Kidney (tissue), 14 donors: ENCODE results near the gene ARHGEF40. TPM values are rescaled to one million over a fixed set of nuclear protein-coding genes. Genes with fewer than 3 reads are reported as not detected.

Source experiments
- DNase-seq, 5 donors: peaks; one replicate each; pipeline ENCODE4 v3.0.0-alpha.2; 2013 to 2020
- FAIRE-seq: peaks from 2 replicates; lab custom pipeline; 2012; peaks lifted over from hg19 to GRCh38; lab: Jason Lieb, UNC
- H3K27ac ChIP-seq, 2 donors: one replicate each; pipeline ENCODE4 v1.7.0; 2013; ENCODE audit warnings: low read depth in 2 of 2, low read length in 2 of 2, inconsistent platforms in 1 of 2
- H3K27me3 ChIP-seq: one replicate; pipeline ENCODE4 v1.7.1; 2013; ENCODE audit warnings: low read length, inconsistent platforms; ENCODE audit not compliant: control insufficient read depth, insufficient read depth
- H3K36me3 ChIP-seq, 3 donors: one replicate each; pipeline versions ENCODE4 v1.7.0 to v1.7.1; 2013; ENCODE audit warnings: low read length in 3 of 3, control low read depth in 1 of 3, inconsistent platforms in 1 of 3; ENCODE audit not compliant: insufficient read depth in 3 of 3, control insufficient read depth in 2 of 3
- H3K4me1 ChIP-seq, 3 donors: one replicate each; pipeline versions ENCODE4 v1.7.0 to v1.7.1; 2013; ENCODE audit warnings: low read length in 3 of 3, inconsistent platforms in 1 of 3, low read depth in 1 of 3; ENCODE audit not compliant: control insufficient read depth in 2 of 3, insufficient read depth in 2 of 3
- H3K4me3 ChIP-seq, 3 donors: one replicate each; pipeline versions ENCODE4 v1.7.0 to v1.8.1; 2013; ENCODE audit warnings: low read length in 3 of 3, control low read depth in 1 of 3, inconsistent platforms in 1 of 3
- H3K9ac ChIP-seq, 3 donors: one replicate each; pipeline versions ENCODE4 v1.7.0 to v1.7.1; 2013; ENCODE audit warnings: low read length in 3 of 3, control low read depth in 1 of 3, inconsistent platforms in 1 of 3
- H3K9me3 ChIP-seq, 3 donors: one replicate each; pipeline versions ENCODE4 v1.7.0 to v1.7.1; 2013; ENCODE audit warnings: low read length in 3 of 3, control low read depth in 1 of 3, inconsistent platforms in 1 of 3; ENCODE audit not compliant: control insufficient read depth in 2 of 3, insufficient read depth in 1 of 3
- CTCF ChIP-seq: IDR thresholded peaks from 3 replicates; pipeline ENCODE4 v1.5.1; 2012; ENCODE audit warnings: mild to moderate bottlenecking, moderate library complexity, borderline replicate concordance; ENCODE audit not compliant: insufficient read depth; ENCODE audit errors: extremely low read depth
- intact Hi-C: fragments of 100-400 bp; cut with DNase I; formaldehyde crosslinking; loops from one replicate; pipeline ENCODE4 v1.11.1; 2022
- polyA plus RNA-seq: library from polyadenylated mRNA; stranded (reverse); fragments of 350-450 nt; fragmentation: Illumina TruSeq; extraction: RNeasy Lipid Tissue Mini Kit (QIAGEN cat#74804); gene quantifications from one replicate; pipeline ENCODE4 v1.2.3, GENCODE V29; 2014; ENCODE audit warnings: low read depth, low replicate concordance; ENCODE audit not compliant: insufficient read depth
- total RNA-seq: library from RNA; stranded (reverse); fragmentation: NEBNext Ultra II Directional; extraction: Animal tissue kit (Norgen Biotek cat#: 25700); gene quantifications from one replicate; pipeline ENCODE4 v1.2.1, GENCODE V29; 2021
- donor health status: control.
- donor health status: control.
- donor health status: control.
- donor health status: control.
- donor health status: control.
- donor health status: DM: yes; HTN: yes; CAD: no.
- donor health status: Normal renal cell carcinoma (clear cell type).

ARHGEF40 gene
- total and polyA plus RNA-seq, 2 donors from 2014 or later = 15.9 to 25.6 TPM

- Histone ChIP-seq H3K27me3 (no peaks in the 10 kb centered on the region), H3K27ac (peak within 1 kb of the TSS; percentile 76 to 87), H3K4me1 (peaks cover 9 to 22% (median 22%) of the 10 kb centered on the region in 3 donors), H3K4me3 (peak within 1 kb of the TSS; percentile 65 to 85 (median 65)), H3K9me3 (no peaks in the 10 kb centered on the region), H3K36me3 (no peaks in the 10 kb centered on the region), H3K9ac (peak within 1 kb of the TSS; percentile 5 to 85 (median 67))
- peak; percentile 71 to 86 (median 79) for DNase-seq
- no peak for FAIRE-seq
- TF ChIP-seq CTCF = no peak
- intact Hi-C loops = no loop called here
Measured at GRCh38 chr14:21098076-21098891, 28.2 kb downstream of the ARHGEF40 start, which contains the start of gene ZNF219. Gene ZNF219 (minus strand): TSS chr14:21098655. CDS start chr14:21093591, 5,064 bp downstream.

- peak overlapping the region; percentile 5 to 85 (median 67) for H3K9ac ChIP-seq
- H3K9me3 ChIP-seq = no peaks in the 10 kb centered on the region
- no peaks in the 10 kb centered on the region for H3K36me3 ChIP-seq
- no peak for FAIRE-seq
- H3K4me3 ChIP-seq = peak overlapping the region; percentile 65 to 85 (median 65)
- DNase-seq = no peak
- H3K27me3 ChIP-seq = no peaks in the 10 kb centered on the region
- peaks cover 2 to 23% (median 16%) of the 10 kb centered on the region in 3 donors for H3K4me1 ChIP-seq
- H3K27ac ChIP-seq = peak overlapping the region; percentile 76 to 79
- no peak for TF ChIP-seq CTCF
- intact Hi-C loops = no loop called here
Measured at GRCh38 chr14:21098892-21099595, 28.9 kb downstream of the ARHGEF40 start.

- no peaks in the 10 kb centered on the region for H3K36me3 ChIP-seq
- FAIRE-seq (no peak), DNase-seq (no peak)
- H3K9ac ChIP-seq = no peak overlapping the region
- no peak for TF ChIP-seq CTCF
- peaks cover 3 to 24% (median 16%) of the 10 kb centered on the region in 3 donors for H3K4me1 ChIP-seq
- intact Hi-C loops = no loop called here
- no peaks in the 10 kb centered on the region for H3K27me3 ChIP-seq
- H3K4me3 ChIP-seq = no peak overlapping the region
- H3K9me3 ChIP-seq = no peaks in the 10 kb centered on the region
- H3K27ac ChIP-seq = no peak overlapping the region
Measured at GRCh38 chr14:21099596-21099985, 29.5 kb downstream of the ARHGEF40 start.
